H9 (cell line): ENCODE data around the gene SPN. TPM values are rescaled to one million over a fixed set of nuclear protein-coding genes. Genes with fewer than 3 reads are reported as not detected.

Experiments used
- DNase-seq: peaks from one replicate; pipeline ENCODE4 v3.0.0-alpha.2; 2017
- H2AFZ ChIP-seq: one replicate; pipeline ENCODE4 v1.6.1; 2013; ENCODE audit warnings: mild to moderate bottlenecking, low read length, control low read depth, moderate library complexity
- H2AK5ac ChIP-seq: 2 replicates; pipeline ENCODE4 v1.6.1; 2013; ENCODE audit warnings: low read length, control low read depth, mixed read lengths; ENCODE audit not compliant: insufficient read length
- H2BK120ac ChIP-seq: one replicate; pipeline ENCODE4 v1.6.1; 2013; ENCODE audit warnings: low read depth, mild to moderate bottlenecking, low read length, control low read depth, inconsistent platforms; ENCODE audit not compliant: poor library complexity, severe bottlenecking
- H2BK12ac ChIP-seq: 2 replicates; pipeline ENCODE4 v1.6.1; 2013; ENCODE audit warnings: low read length, control low read depth, mixed read lengths, low read depth; ENCODE audit not compliant: insufficient read length
- H2BK15ac ChIP-seq: 2 replicates; pipeline ENCODE4 v1.6.1; 2013; ENCODE audit warnings: low read depth, low read length, control low read depth
- H2BK20ac ChIP-seq: one replicate; pipeline ENCODE4 v1.6.1; 2013; ENCODE audit warnings: low read depth, mild to moderate bottlenecking, low read length, control low read depth, inconsistent platforms; ENCODE audit not compliant: poor library complexity, severe bottlenecking
- H2BK5ac ChIP-seq: 2 replicates; pipeline ENCODE4 v1.6.1; 2013; ENCODE audit warnings: low read length, control low read depth, mixed read lengths; ENCODE audit not compliant: insufficient read length
- H3K14ac ChIP-seq: 2 replicates; pipeline ENCODE4 v1.6.1; 2013; ENCODE audit warnings: low read length, control low read depth; ENCODE audit not compliant: insufficient read depth
- H3K18ac ChIP-seq: 2 replicates; pipeline ENCODE4 v1.6.1; 2013; ENCODE audit warnings: low read depth, mild to moderate bottlenecking, mixed read lengths, low read length, control low read depth; ENCODE audit not compliant: insufficient read length
- H3K23ac ChIP-seq: 2 replicates; pipeline ENCODE4 v1.6.1; 2013; ENCODE audit warnings: low read length, control low read depth, mixed read lengths, low read depth; ENCODE audit not compliant: insufficient read length
- H3K23me2 ChIP-seq: 2 replicates; pipeline ENCODE4 v1.6.1; 2013; ENCODE audit warnings: low read depth, mild to moderate bottlenecking, mixed read lengths, low read length, control low read depth; ENCODE audit not compliant: insufficient read length, poor library complexity, severe bottlenecking
- H3K27ac ChIP-seq: 2 replicates; pipeline ENCODE4 v1.5.1; 2013; ENCODE audit warnings: low read length, control low read depth, mixed read lengths, low read depth; ENCODE audit not compliant: insufficient read length
- H3K27me3 ChIP-seq: 2 replicates; pipeline ENCODE4 v1.6.1; 2013; ENCODE audit warnings: low read length, control low read depth, inconsistent platforms; ENCODE audit not compliant: insufficient read depth
- H3K4ac ChIP-seq: 2 replicates; pipeline ENCODE4 v1.6.1; 2013; ENCODE audit warnings: low read depth, mild to moderate bottlenecking, control low read depth, inconsistent platforms, low read length, moderate library complexity
- H3K4me1 ChIP-seq: 2 replicates; pipeline ENCODE4 v1.6.1; 2013; ENCODE audit warnings: low read length, control low read depth, inconsistent platforms; ENCODE audit not compliant: insufficient read depth
- H3K4me2 ChIP-seq: 2 replicates; pipeline ENCODE4 v1.6.1; 2013; ENCODE audit warnings: low read length, control low read depth, mixed read lengths; ENCODE audit not compliant: insufficient read length, insufficient read depth
- H3K56ac ChIP-seq: 2 replicates; pipeline ENCODE4 v1.6.1; 2013; ENCODE audit warnings: low read depth, mild to moderate bottlenecking, mixed read lengths, low read length, control low read depth; ENCODE audit not compliant: insufficient read length
- H3K79me1 ChIP-seq: 2 replicates; pipeline ENCODE4 v1.6.1; 2013; ENCODE audit warnings: low read depth, mild to moderate bottlenecking, moderate library complexity, low read length, control low read depth, inconsistent platforms; ENCODE audit not compliant: insufficient read depth, poor library complexity, severe bottlenecking
- H3K79me2 ChIP-seq: 2 replicates; pipeline ENCODE4 v1.6.1; 2013; ENCODE audit warnings: low read length, control low read depth, inconsistent platforms; ENCODE audit not compliant: insufficient read depth
- H3K9ac ChIP-seq: 2 replicates; pipeline ENCODE4 v1.6.1; 2013; ENCODE audit warnings: low read length, control low read depth, mixed read lengths; ENCODE audit not compliant: insufficient read length; ENCODE audit errors: extremely low read depth
- H3K9me3 ChIP-seq: one replicate; pipeline ENCODE4 v1.6.1; 2013; ENCODE audit warnings: low read depth, low read length, inconsistent platforms; ENCODE audit not compliant: control insufficient read depth
- H3T11ph ChIP-seq: one replicate; pipeline ENCODE4 v1.6.1; 2013; ENCODE audit warnings: mild to moderate bottlenecking, low read length, control low read depth, inconsistent platforms
- H4K20me1 ChIP-seq: one replicate; pipeline ENCODE4 v1.6.1; 2013; ENCODE audit not compliant: control insufficient read depth, insufficient read length, insufficient read depth
- H4K5ac ChIP-seq: 2 replicates; pipeline ENCODE4 v1.6.1; 2013; ENCODE audit warnings: low read depth, mild to moderate bottlenecking, mixed read lengths, low read length, control low read depth; ENCODE audit not compliant: insufficient read length
- H4K8ac ChIP-seq: replicated peaks from 2 replicates; pipeline ENCODE4 v1.6.1; 2013; ENCODE audit warnings: low read length, control low read depth, mixed read lengths, low read depth; ENCODE audit not compliant: insufficient read length
- H4K91ac ChIP-seq: 2 replicates; pipeline ENCODE4 v1.6.1; 2013; ENCODE audit warnings: low read depth, mild to moderate bottlenecking, moderate library complexity, mixed read lengths, low read length, control low read depth; ENCODE audit not compliant: insufficient read length
- H3K27ac Mint-ChIP-seq, 3 experiments: 2 replicates in 2 of 3; 3 replicates in 1 of 3; pipeline ENCODE4 v1.8.0; 2020 to 2021; ENCODE audit warnings: mixed read lengths in 3 of 3, mild to moderate bottlenecking in 1 of 3, moderate library complexity in 1 of 3
- H3K27me3 Mint-ChIP-seq: 2 replicates; pipeline ENCODE4 v1.8.0; 2021; ENCODE audit warnings: low read depth, mild to moderate bottlenecking, moderate library complexity, mixed read lengths
- H3K36me3 Mint-ChIP-seq, 3 experiments: 2 replicates in 2 of 3; 3 replicates in 1 of 3; pipeline ENCODE4 v1.8.0; 2020 to 2021; ENCODE audit warnings: low read depth in 3 of 3, mixed read lengths in 3 of 3; ENCODE audit not compliant: insufficient read depth in 1 of 3
- H3K4me1 Mint-ChIP-seq, 2 experiments: 2 replicates each; pipeline ENCODE4 v1.8.0; 2020; ENCODE audit warnings: mixed read lengths in 2 of 2
- H3K4me3 Mint-ChIP-seq, 2 experiments: 2 replicates in 1 of 2; 3 replicates in 1 of 2; pipeline ENCODE4 v1.8.0; 2020 to 2021; ENCODE audit warnings: mild to moderate bottlenecking in 2 of 2, mixed read lengths in 2 of 2, moderate library complexity in 1 of 2
- H3K9me3 Mint-ChIP-seq, 2 experiments: 2 replicates in 1 of 2; 3 replicates in 1 of 2; pipeline ENCODE4 v1.8.0; 2020; ENCODE audit warnings: mild to moderate bottlenecking in 2 of 2, mixed read lengths in 2 of 2, moderate library complexity in 1 of 2
- CTCF ChIP-seq: fragments of 200-600 bp; sonication (generic); conservative IDR thresholded peaks from 3 replicates; pipeline ENCODE4 v1.8.0; 2021; ENCODE audit warnings: antibody characterized with exemption, mild to moderate bottlenecking
- WGBS: extraction: QIAGEN DNeasy Blood & Tissue Kit; methylation state at CpG from one replicate; pipeline ENCODE4 v1.1.7; 2013; ENCODE audit warnings: missing lambda C conversion rate, low lambda C conversion rate, mixed read lengths; ENCODE audit not compliant: insufficient read length; ENCODE audit errors: extremely low coverage; 5-methylcytosine and 5-hydroxymethylcytosine counted together
- total RNA-seq: library from RNA; stranded (reverse); gene quantifications from 2 replicates; pipeline ENCODE4 v1.2.1, GENCODE V29; 2021

The SPN gene
- total RNA-seq, 1 experiment from 2014 or later = 0.77 TPM

- H3K23ac ChIP-seq = no peak overlapping the region
- H2BK20ac ChIP-seq = no peak overlapping the region
- no peaks in the 10 kb centered on the region; the same call in 1 of the 2 replicates for H3K79me2 ChIP-seq
- no peak overlapping the region for H2AFZ ChIP-seq
- H3K18ac ChIP-seq = no peak overlapping the region
- no peak overlapping the region for H2BK120ac ChIP-seq
- WGBS = no CpG with 5 or more reads among the region's 3 CpGs
- H4K91ac ChIP-seq = no peak overlapping the region
- H3K36me3 Mint-ChIP-seq = no peaks in the 10 kb centered on the region; a peak in 1 of 7 replicates
- H3K23me2 ChIP-seq = peaks cover 8% of the 10 kb centered on the region
- H3K79me1 ChIP-seq = no peaks in the 10 kb centered on the region
- H3K27ac Mint-ChIP-seq = no peak overlapping the region
- H3K4me1 ChIP-seq = peaks cover 4% of the 10 kb centered on the region; the same call in 1 of the 2 replicates
- no peak overlapping the region for H3K14ac ChIP-seq
- no peak overlapping the region for H2AK5ac ChIP-seq
- H4K20me1 ChIP-seq = no peaks in the 10 kb centered on the region
- H3K9me3 ChIP-seq = no peaks in the 10 kb centered on the region
- H3K56ac ChIP-seq = no peak overlapping the region
- no peak for TF ChIP-seq CTCF
- H3K4ac ChIP-seq = no peak overlapping the region
- peaks cover 28 to 33% of the 10 kb centered on the region in 2 experiments for H3K4me1 Mint-ChIP-seq
- no peak overlapping the region for H3T11ph ChIP-seq
- H3K27me3 ChIP-seq = no peaks in the 10 kb centered on the region; the same call in 1 of the 2 replicates
- peaks cover 9% of the 10 kb centered on the region; the same call in 1 of the 2 replicates for H3K27me3 Mint-ChIP-seq
- no peak overlapping the region for H2BK5ac ChIP-seq
- no peak overlapping the region for H2BK12ac ChIP-seq
- H4K5ac ChIP-seq = no peak overlapping the region
- H4K8ac ChIP-seq = no peak overlapping the region
- no peak for DNase-seq
- no peaks in the 10 kb centered on the region; a peak in 1 of 5 replicates for H3K9me3 Mint-ChIP-seq
- H2BK15ac ChIP-seq = no peak overlapping the region
- no peak overlapping the region for H3K4me2 ChIP-seq
- H3K9ac ChIP-seq = no peak overlapping the region
- no peak overlapping the region for H3K27ac ChIP-seq
- no peak overlapping the region for H3K4me3 Mint-ChIP-seq
These were observed 5.2 kb downstream of the SPN start for GRCh38 chr16:29668267-29668666.
